ENCODE data around the gene COL25A1.

The COL25A1 gene

GRCh38 chr4:109302361-109303139 lies at the start of gene COL25A1:
Gene COL25A1 (minus strand): TSS chr4:109302658.
- no peak for DNase-seq (ENCODE audit: low spot score)

GRCh38 chr4:109350121-109350520 lies 47.7 kb upstream of the COL25A1 start:
- no peak for DNase-seq (ENCODE audit: low spot score)

GRCh38 chr4:109334129-109335105 lies 32.0 kb upstream of the COL25A1 start:
- no peak for DNase-seq (ENCODE audit: low spot score)

GRCh38 chr4:109332926-109333464 lies 30.5 kb upstream of the COL25A1 start:
- peak; percentile 2 for DNase-seq (ENCODE audit: low spot score)

GRCh38 chr4:109327641-109328040 lies 25.2 kb upstream of the COL25A1 start:
- no peak for DNase-seq (ENCODE audit: low spot score)

GRCh38 chr4:109325698-109326097 lies 23.2 kb upstream of the COL25A1 start:
- DNase-seq (ENCODE audit: low spot score), result no peak

- no peak for DNase-seq (ENCODE audit: low spot score)
Observed at GRCh38 chr4:109323348-109323747, 20.9 kb upstream of the COL25A1 start.

- no peak for DNase-seq (ENCODE audit: low spot score)
Observed at GRCh38 chr4:109321232-109321631, 18.8 kb upstream of the COL25A1 start.

GRCh38 chr4:109319684-109320083 lies 17.2 kb upstream of the COL25A1 start:
- DNase-seq (ENCODE audit: low spot score), result no peak

GRCh38 chr4:109319156-109319555 lies 16.7 kb upstream of the COL25A1 start:
- DNase-seq (ENCODE audit: low spot score), result no peak

GRCh38 chr4:109315818-109316217 lies 13.4 kb upstream of the COL25A1 start:
- no peak for DNase-seq (ENCODE audit: low spot score)

GRCh38 chr4:109315341-109315740 lies 12.9 kb upstream of the COL25A1 start:
- no peak for DNase-seq (ENCODE audit: low spot score)

- DNase-seq (ENCODE audit: low spot score), result no peak
Observed at GRCh38 chr4:109313168-109314133, 11.0 kb upstream of the COL25A1 start.

- no peak for DNase-seq (ENCODE audit: low spot score)
Observed at GRCh38 chr4:109303140-109303496, 660 bp upstream of the COL25A1 start.

- no peak for DNase-seq (ENCODE audit: low spot score)
Observed at GRCh38 chr4:109301651-109302360, 652 bp downstream of the COL25A1 start.

- DNase-seq (ENCODE audit: low spot score), result peak; percentile 3
Observed at GRCh38 chr4:109298279-109299010, 4.0 kb downstream of the COL25A1 start.

- DNase-seq (ENCODE audit: low spot score), result no peak
Observed at GRCh38 chr4:109296527-109296926, 5.9 kb downstream of the COL25A1 start.

GRCh38 chr4:109295081-109295480 lies 7.4 kb downstream of the COL25A1 start:
- DNase-seq (ENCODE audit: low spot score), result no peak

GRCh38 chr4:109294468-109295020 lies 7.9 kb downstream of the COL25A1 start:
- no peak for DNase-seq (ENCODE audit: low spot score)

- peak; percentile 8 for DNase-seq (ENCODE audit: low spot score)
Observed at GRCh38 chr4:109294006-109294405, 8.5 kb downstream of the COL25A1 start.

Data from cerebellar cortex (tissue), 1 donor.